Vagina (tissue), 2 donors: ENCODE measurements around the gene RNF32.
"Not testable (repeated sequence)": the region's sequence is repeated elsewhere in the genome, so short reads cannot be mapped to it uniquely, and the experiment has no call there.

ENCODE experiments used
- POLR2A ChIP-seq, 2 donors: fragments of 450-650 bp; IDR thresholded peaks; one replicate each; pipeline ENCODE4 v1.6.1; 2017; ENCODE audit warnings: antibody characterized with exemption in 2 of 2, mild to moderate bottlenecking in 2 of 2, moderate library complexity in 2 of 2
- POLR2AphosphoS5 ChIP-seq, 2 donors: sonication (generic); formaldehyde crosslinking; IDR thresholded peaks; one replicate each; pipeline ENCODE4 v1.9.0; 2017; ENCODE audit warnings: antibody characterized with exemption in 2 of 2, mild to moderate bottlenecking in 2 of 2, low read depth in 1 of 2; ENCODE audit not compliant: insufficient read depth in 1 of 2
- TF ChIP-seq, protein P1 (sequence below), 3 experiments: fragments of 450-650 bp in 2 of 3; fragments of 200-600 bp in 1 of 3; sonication (generic) in 1 of 3; IDR thresholded peaks; one replicate each; pipeline ENCODE4 v1.5.1; 2017 to 2019; ENCODE audit warnings: antibody characterized with exemption in 3 of 3, mild to moderate bottlenecking in 2 of 3, moderate library complexity in 2 of 3

DNA sequence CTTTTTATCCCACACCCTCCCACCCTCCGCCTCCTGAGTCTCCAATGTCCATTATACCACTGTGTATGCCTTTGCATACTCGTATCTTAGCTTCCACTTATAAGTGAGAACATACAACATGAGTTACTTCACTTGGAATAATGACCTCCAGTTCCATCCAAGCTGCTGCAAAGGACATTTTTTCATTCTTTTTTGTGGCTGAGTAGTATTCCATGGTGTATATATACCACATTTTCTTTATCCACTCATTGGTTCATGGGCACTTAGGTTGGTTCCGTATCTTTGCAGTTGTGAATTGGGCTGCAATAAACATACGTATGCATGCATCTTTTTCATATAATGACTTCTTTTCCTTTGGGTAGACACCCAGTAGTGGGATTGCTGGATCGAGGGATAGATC lies 6.8 kb downstream of the RNF32 start:
- TF ChIP-seq, protein P1, sequence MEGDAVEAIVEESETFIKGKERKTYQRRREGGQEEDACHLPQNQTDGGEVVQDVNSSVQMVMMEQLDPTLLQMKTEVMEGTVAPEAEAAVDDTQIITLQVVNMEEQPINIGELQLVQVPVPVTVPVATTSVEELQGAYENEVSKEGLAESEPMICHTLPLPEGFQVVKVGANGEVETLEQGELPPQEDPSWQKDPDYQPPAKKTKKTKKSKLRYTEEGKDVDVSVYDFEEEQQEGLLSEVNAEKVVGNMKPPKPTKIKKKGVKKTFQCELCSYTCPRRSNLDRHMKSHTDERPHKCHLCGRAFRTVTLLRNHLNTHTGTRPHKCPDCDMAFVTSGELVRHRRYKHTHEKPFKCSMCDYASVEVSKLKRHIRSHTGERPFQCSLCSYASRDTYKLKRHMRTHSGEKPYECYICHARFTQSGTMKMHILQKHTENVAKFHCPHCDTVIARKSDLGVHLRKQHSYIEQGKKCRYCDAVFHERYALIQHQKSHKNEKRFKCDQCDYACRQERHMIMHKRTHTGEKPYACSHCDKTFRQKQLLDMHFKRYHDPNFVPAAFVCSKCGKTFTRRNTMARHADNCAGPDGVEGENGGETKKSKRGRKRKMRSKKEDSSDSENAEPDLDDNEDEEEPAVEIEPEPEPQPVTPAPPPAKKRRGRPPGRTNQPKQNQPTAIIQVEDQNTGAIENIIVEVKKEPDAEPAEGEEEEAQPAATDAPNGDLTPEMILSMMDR (IDR thresholded peaks at IDR 0.05), result not testable (repeated sequence)
- TF ChIP-seq POLR2A (IDR thresholded peaks at IDR 0.05); POLR2AphosphoS5 (IDR thresholded peaks at IDR 0.05; ENCODE audit: insufficient read depth in 1 of 2, low read depth in 1 of 2): not testable (repeated sequence)
